ENCODE results near the gene SZT2.
"Not testable (repeated sequence)": the region's sequence is repeated elsewhere in the genome, so short reads cannot be mapped to it uniquely, and the experiment has no call there.

SZT2 gene

GRCh38 chr1:43368646-43369020 is 21.1 kb upstream of the SZT2 start:
- Histone ChIP-seq H3K27me3 (ENCODE audit: control insufficient read depth, insufficient read depth, low read length) (no peaks in the 10 kb centered on the region), H3K36me3 (ENCODE audit: control insufficient read depth, insufficient read depth, low read length) (no peaks in the 10 kb centered on the region), H3K4me1 (peaks cover 3% of the 10 kb centered on the region), H2AFZ (peak overlapping the region; percentile 80), H3K9me3 (ENCODE audit: control insufficient read depth, low read length) (no peaks in the 10 kb centered on the region), H3K4me3 (ENCODE audit: low read depth, low read length) (peak overlapping the region; percentile 44), H3K79me2 (no peaks in the 10 kb centered on the region), H3K9ac (no peak overlapping the region), H3K27ac (peak overlapping the region; percentile 72), H3K4me2 (ENCODE audit: low read length) (peak overlapping the region; percentile 95)
- TF ChIP-seq CTCF (IDR thresholded peaks at IDR 0.05) = no peak

GRCh38 chr1:43369779-43370178 is 19.9 kb upstream of the SZT2 start:
- H3K4me2 ChIP-seq (ENCODE audit: low read length); H3K4me1 ChIP-seq; H3K27me3 ChIP-seq (ENCODE audit: control insufficient read depth, insufficient read depth, low read length); H3K9me3 ChIP-seq (ENCODE audit: control insufficient read depth, low read length); H3K9ac ChIP-seq; H3K4me3 ChIP-seq (ENCODE audit: low read depth, low read length); H3K79me2 ChIP-seq; H3K36me3 ChIP-seq (ENCODE audit: control insufficient read depth, insufficient read depth, low read length); H2AFZ ChIP-seq; H3K27ac ChIP-seq: not testable (repeated sequence)

DNA sequence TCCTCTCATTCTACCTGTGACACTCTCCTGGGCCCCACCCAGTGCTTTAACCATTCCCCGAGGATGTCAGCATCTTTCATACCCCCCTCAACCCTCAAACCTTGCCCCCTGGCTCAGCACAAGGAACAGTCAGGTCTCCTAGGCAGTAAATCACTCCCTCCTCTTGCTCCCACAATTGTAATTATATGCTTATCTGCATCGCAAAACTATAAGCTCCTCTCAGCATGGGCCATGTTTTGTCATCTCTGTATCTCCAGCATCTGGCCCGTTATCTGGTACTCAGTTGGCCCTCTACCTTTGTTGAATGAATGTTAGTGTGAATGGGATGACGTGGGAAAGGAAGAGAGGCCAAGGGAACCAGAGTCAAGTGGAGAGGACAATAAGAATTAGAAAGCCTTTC is 19.1 kb upstream of the SZT2 start:
- H3K4me2 ChIP-seq (ENCODE audit: low read length) = no peak overlapping the region
- no peaks in the 10 kb centered on the region for H3K79me2 ChIP-seq
- H3K4me1 ChIP-seq = peaks cover 3% of the 10 kb centered on the region
- H3K9ac ChIP-seq = no peak overlapping the region
- H2AFZ ChIP-seq = no peak overlapping the region
- H3K9me3 ChIP-seq (ENCODE audit: control insufficient read depth, low read length) = no peaks in the 10 kb centered on the region
- H3K27ac ChIP-seq = no peak overlapping the region
- H3K4me3 ChIP-seq (ENCODE audit: low read depth, low read length) = no peak overlapping the region
- TF ChIP-seq CTCF (IDR thresholded peaks at IDR 0.05) = no peak
- no peaks in the 10 kb centered on the region for H3K36me3 ChIP-seq (ENCODE audit: control insufficient read depth, insufficient read depth, low read length)
- no peaks in the 10 kb centered on the region for H3K27me3 ChIP-seq (ENCODE audit: control insufficient read depth, insufficient read depth, low read length)

GRCh38 chr1:43372172-43372571 is 17.5 kb upstream of the SZT2 start:
- Histone ChIP-seq H3K79me2 (peaks cover 2% of the 10 kb centered on the region), H3K4me3 (ENCODE audit: low read depth, low read length) (no peak overlapping the region), H3K27me3 (ENCODE audit: control insufficient read depth, insufficient read depth, low read length) (no peaks in the 10 kb centered on the region), H2AFZ (no peak overlapping the region), H3K4me2 (ENCODE audit: low read length) (no peak overlapping the region), H3K36me3 (ENCODE audit: control insufficient read depth, insufficient read depth, low read length) (no peaks in the 10 kb centered on the region), H3K9me3 (ENCODE audit: control insufficient read depth, low read length) (no peaks in the 10 kb centered on the region), H3K27ac (no peak overlapping the region), H3K9ac (no peak overlapping the region), H3K4me1 (peaks cover 3% of the 10 kb centered on the region)
- no peak for TF ChIP-seq CTCF (IDR thresholded peaks at IDR 0.05)

GRCh38 chr1:43373066-43373940 is 16.4 kb upstream of the SZT2 start:
- Histone ChIP-seq H3K9me3 (ENCODE audit: control insufficient read depth, low read length) (no peaks in the 10 kb centered on the region), H3K27ac (peak overlapping the region; percentile 36), H3K4me2 (ENCODE audit: low read length) (no peak overlapping the region), H3K4me1 (peaks cover 3% of the 10 kb centered on the region), H2AFZ (no peak overlapping the region), H3K79me2 (peaks cover 2% of the 10 kb centered on the region), H3K27me3 (ENCODE audit: control insufficient read depth, insufficient read depth, low read length) (no peaks in the 10 kb centered on the region), H3K4me3 (ENCODE audit: low read depth, low read length) (no peak overlapping the region), H3K9ac (no peak overlapping the region), H3K36me3 (ENCODE audit: control insufficient read depth, insufficient read depth, low read length) (no peaks in the 10 kb centered on the region)
- no peak for TF ChIP-seq CTCF (IDR thresholded peaks at IDR 0.05)
